GM21360 (cell line): Measurements from ENCODE around the gene TMEM106A.
"Not testable (repeated sequence)": the region's sequence is repeated elsewhere in the genome, so short reads cannot be mapped to it uniquely, and the experiment has no call there.

Experiments used
- ATAC-seq: cut with Tn5 transposase; IDR thresholded peaks from one replicate; pipeline ENCODE4 v1.9.1; 2021; ENCODE audit warnings: mild to moderate bottlenecking, moderate library complexity; ENCODE audit not compliant: unreplicated experiment

Gene TMEM106A, protein sequence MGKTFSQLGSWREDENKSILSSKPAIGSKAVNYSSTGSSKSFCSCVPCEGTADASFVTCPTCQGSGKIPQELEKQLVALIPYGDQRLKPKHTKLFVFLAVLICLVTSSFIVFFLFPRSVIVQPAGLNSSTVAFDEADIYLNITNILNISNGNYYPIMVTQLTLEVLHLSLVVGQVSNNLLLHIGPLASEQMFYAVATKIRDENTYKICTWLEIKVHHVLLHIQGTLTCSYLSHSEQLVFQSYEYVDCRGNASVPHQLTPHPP

GRCh38 chr17:43211480-43212402 is at the start of gene TMEM106A:
TMEM106A (plus strand) TSS chr17:43211875; CDS start chr17:43213042, 1,167 bp downstream.
- peak; percentile 65 for ATAC-seq

GRCh38 chr17:43165971-43166370 is 45.7 kb upstream of the TMEM106A start:
- not testable (repeated sequence) for ATAC-seq

- ATAC-seq, result no peak
Measured at GRCh38 chr17:43169561-43170139, 42.0 kb upstream of the TMEM106A start.

DNA sequence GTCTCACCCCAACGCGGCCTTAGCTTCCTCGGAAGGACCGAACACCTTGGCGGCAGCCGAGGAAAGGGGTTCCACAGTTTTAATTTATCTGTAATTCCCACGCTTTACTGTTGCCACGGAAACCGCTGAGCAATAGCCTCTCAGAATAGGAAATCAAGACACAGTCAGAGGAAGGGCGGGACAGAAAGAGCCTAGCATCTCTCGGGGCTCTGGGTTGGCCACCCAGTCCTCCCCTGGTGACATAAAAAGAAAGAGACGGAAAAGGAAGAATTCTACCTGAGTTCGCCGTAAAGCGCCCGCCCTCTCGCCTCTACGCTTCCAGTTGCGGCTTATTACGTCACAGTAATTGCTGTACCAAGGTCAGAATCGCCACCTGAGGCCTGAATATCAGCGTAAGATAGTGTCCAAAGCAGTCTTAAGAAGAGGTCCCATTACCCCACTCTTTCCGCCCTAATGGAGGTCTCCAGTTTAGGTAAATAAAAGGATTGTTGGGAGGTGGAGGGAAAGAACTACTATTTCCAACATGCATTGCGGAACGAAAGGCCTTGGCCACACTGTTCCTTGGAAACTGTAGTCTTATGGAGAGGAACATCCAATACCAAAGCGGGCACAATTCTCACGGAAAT is 41.4 kb upstream of the TMEM106A start:
- ATAC-seq, result peak; percentile 68

DNA sequence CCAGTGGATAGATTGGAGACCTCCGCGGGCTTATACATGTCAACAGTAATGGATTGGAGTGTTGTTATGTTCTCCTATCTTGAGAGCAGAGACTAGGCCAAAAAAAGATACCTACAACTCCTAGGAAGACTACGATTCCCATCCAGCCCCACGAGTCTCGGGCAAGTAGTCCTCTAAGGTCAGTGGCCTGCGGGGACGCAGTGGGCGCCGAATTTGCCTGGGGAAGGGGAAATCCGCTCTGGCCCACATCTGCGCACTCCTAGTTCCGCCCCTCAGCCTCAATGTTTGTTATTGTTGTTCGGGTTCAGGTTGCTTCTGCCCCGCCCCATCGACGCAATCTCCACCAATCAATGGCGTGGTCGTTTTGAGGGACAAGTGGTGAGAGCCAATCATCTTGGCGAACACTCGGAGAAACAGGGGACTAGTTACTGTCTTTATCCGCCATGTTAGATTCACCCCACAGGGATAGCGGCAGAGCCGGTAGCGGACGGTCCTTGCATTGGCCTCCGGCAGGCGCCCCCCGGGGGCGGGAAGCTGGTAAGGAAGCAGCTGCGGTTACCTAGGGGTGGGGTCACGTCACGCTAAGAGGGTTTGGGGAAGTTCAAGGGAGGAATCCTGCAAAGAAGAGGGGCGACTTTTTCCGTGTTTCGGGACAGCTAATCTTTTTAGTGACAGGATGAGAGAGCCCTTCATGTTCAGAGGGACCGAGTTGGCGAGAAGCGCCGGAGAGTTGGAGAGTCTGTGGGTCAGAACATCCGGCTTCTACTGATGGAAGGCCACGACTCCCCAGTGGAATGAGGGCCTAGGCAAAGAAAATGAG is 40.7 kb upstream of the TMEM106A start, which contains the start of gene NBR1:
Gene NBR1 (plus strand): TSS at position 449 of the 820 bp plus-strand sequence. CDS start 4,586 bp downstream, outside the sequence.
- ATAC-seq, result peak; percentile 69

- no peak for ATAC-seq
Measured at GRCh38 chr17:43171586-43172487, 39.8 kb upstream of the TMEM106A start.

GRCh38 chr17:43175213-43176118 is 36.2 kb upstream of the TMEM106A start:
- ATAC-seq, result no peak

DNA sequence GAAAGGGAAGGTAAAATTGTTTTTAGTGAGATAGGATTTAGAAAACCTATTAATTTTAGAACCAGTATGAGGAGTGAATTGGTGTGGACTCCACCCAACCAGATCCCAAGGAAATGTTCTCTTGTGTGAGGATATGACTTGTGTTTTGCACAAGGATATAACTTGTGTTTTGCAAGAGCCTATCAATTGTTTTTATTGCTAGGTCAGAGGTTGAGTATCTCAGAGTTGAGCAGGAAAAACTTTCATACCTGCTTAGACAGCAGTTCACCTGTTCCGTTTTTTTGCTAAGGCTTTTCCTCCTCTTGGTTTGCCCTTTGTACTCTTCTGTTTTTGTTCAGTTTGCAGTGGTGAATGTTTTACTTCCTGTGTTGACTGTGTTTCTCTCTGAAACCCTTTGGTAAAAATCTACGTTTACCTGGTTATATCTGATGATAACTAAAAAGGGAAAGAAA is 35.5 kb upstream of the TMEM106A start:
- ATAC-seq, result no peak

DNA sequence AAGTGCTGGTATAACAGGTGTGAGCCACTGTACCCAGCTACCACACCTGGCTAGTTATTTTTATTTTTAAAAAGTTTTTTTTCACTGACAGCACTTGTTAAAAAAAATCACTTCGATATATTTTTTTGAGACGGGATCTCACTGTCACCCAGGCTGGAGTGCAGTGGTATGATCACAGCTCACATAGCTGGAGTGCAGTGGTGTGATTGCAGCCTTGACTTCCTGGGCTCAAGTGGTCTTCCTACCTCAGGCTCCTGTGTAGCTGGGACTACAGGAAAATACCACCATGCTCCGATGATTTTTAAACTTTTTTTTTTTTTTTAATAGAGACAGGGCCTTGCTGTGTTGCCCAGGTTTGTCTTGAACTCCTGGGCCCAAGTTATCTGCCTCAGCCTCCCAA is 27.8 kb upstream of the TMEM106A start:
- ATAC-seq, result no peak

DNA sequence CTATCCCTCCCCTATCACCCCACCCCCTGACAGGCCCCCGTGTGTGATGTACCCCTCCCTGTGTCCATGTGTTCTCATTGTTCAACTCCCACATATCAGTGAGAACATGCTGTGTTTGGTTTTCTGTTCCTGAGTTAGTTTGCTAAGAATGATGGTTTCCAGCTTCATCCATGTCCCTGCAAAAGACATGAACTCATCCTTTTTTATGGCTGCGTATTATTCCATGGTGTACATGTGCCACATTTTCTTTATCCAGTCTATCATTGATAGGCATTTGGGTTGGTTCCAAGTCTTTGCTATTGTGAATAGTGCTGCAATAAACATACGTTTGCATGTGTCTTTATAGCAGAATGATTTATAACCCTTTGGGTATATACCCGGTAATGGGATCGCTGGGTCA is 25.0 kb upstream of the TMEM106A start:
- not testable (repeated sequence) for ATAC-seq

DNA sequence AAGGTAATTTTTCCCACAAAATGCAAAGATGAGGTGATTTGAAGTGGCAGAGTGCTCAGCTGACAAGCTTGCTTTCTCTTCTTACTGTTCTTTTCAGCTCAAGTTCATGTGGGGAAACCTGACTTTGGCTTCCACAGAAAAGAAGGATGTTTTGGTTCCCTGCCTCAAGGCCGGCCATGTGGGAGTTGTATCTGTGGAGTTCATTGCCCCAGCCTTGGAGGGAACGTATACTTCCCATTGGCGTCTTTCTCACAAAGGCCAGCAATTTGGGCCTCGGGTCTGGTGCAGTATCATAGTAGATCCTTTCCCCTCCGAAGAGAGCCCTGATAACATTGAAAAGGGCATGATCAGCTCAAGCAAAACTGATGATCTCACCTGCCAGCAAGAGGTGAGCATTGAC is 18.4 kb upstream of the TMEM106A start:
- ATAC-seq, result no peak

DNA sequence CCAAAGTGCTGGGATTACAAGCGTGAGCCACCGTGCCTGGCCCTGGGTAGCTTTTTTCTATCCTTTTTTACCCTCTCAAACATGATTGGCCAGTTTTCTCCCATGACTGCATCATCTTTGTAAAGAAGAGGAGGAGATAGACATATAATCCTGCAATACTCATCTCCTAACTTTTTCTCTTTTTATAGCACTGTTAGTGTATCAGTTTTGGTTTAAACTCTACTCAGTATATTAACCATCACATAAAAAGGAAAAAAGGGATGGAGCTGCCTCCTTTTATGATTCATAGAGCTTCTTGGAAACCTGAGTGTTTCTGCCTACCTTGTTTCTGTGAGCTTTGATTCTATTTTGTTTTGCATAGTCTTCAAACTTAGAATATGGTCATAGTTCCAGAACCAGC is 12.0 kb upstream of the TMEM106A start:
- no peak for ATAC-seq

DNA sequence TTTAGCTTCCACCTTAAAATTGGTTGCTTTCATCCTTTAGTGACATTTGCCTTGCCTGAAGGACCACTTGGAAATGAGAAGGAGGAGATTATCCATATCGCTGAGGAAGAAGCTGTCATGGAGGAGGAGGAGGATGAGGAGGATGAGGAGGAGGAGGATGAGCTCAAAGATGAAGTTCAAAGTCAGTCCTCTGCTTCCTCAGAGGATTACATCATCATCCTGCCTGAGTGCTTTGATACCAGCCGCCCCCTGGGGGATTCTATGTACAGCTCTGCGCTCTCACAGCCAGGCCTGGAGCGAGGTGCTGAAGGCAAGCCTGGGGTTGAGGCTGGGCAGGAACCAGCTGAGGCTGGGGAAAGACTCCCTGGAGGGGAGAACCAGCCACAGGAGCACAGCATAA is 11.5 kb upstream of the TMEM106A start:
- ATAC-seq, result no peak

DNA sequence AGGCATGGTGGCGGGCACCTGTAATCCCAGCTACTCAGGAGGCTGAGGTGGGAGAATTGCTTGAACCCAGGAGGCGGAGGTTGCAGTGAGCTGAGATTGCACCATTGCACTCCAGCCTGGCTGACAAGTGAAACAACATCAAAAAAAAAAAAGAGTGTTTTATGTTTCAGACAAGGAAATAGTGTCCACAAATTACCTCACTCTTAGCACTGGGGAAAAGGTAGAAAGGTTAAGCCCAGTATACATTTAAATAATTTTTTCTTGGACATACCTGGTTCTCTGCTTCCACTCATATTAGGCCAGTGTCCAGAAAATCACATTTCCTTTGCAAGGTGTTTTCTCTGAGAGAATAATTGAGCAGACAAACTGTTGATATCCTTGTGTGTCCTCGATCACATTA is 8.7 kb upstream of the TMEM106A start:
- not testable (repeated sequence) for ATAC-seq

- ATAC-seq, result no peak
Measured at GRCh38 chr17:43210576-43210975, 1.1 kb upstream of the TMEM106A start.

DNA sequence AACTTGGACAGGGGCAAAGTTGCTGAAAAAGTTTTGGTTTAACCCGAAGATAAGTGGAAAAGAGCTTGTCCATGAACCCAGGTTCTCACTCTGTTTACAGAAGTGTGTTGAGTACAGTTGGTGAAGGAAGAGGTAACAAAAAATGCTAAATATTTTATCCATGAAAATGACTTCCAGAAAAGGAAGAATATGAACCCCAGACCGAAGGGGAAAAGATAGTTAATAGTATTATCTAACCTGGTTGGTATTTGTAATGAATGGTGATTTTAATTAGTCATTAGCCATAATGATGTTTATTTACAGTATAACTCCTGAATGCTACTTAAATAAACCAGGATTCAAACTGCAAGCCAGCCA is 574 bp upstream of the TMEM106A start:
- no peak for ATAC-seq

- no peak for ATAC-seq
Measured at GRCh38 chr17:43212641-43213490, 1.2 kb downstream of the TMEM106A start.
